WERI-Rb-1 (cell line): ENCODE data around the gene GFY.
A peak's percentile ranks its signal among the peaks of the same experiment; 100 is the strongest.

Experiments
- DNase-seq: peaks from one replicate; pipeline ENCODE4 v3.0.0-alpha.2; 2020
- H3K27ac ChIP-seq: fragments of 250-450 bp; sonication (Bioruptor Pico); 2 replicates; pipeline ENCODE4 v1.5.1; 2020; ENCODE audit warnings: mild to moderate bottlenecking, moderate library complexity
- H3K27me3 ChIP-seq: fragments of 250-450 bp; sonication (Bioruptor Pico); 2 replicates; pipeline ENCODE4 v1.5.1; 2021; ENCODE audit warnings: mild to moderate bottlenecking, low read depth, moderate library complexity; ENCODE audit not compliant: insufficient read depth, severe bottlenecking
- H3K36me3 ChIP-seq: fragments of 250-450 bp; sonication (Bioruptor Pico); 2 replicates; pipeline ENCODE4 v1.5.1; 2020; ENCODE audit warnings: mild to moderate bottlenecking, moderate library complexity
- H3K4me3 ChIP-seq: 2 replicates; pipeline ENCODE4 v1.5.1; 2011; ENCODE audit warnings: low read depth, mild to moderate bottlenecking, control low read depth, low read length
- H3K9me3 ChIP-seq: fragments of 250-450 bp; sonication (Bioruptor Pico); 2 replicates; pipeline ENCODE4 v1.5.1; 2021; ENCODE audit warnings: mild to moderate bottlenecking, moderate library complexity; ENCODE audit not compliant: severe bottlenecking
- CTCF ChIP-seq: IDR thresholded peaks from 2 replicates; pipeline ENCODE4 v1.5.1; 2011; ENCODE audit warnings: low read depth, mild to moderate bottlenecking, control low read depth, inconsistent platforms, low read length

Gene GFY

GRCh38 chr19:49393881-49394280 is 31.3 kb upstream of the GFY start:
- DNase-seq, result peak; percentile 51
- Histone ChIP-seq H3K27me3 (no peaks in the 10 kb centered on the region), H3K9me3 (no peaks in the 10 kb centered on the region), H3K4me3 (no peak overlapping the region), H3K27ac (peak overlapping the region; percentile 78), H3K36me3 (no peaks in the 10 kb centered on the region)
- TF ChIP-seq CTCF, result no peak

- H3K36me3 ChIP-seq, result no peaks in the 10 kb centered on the region
- no peaks in the 10 kb centered on the region for H3K27me3 ChIP-seq
- H3K9me3 ChIP-seq, result no peaks in the 10 kb centered on the region
- no peak for TF ChIP-seq CTCF
- peak overlapping the region; percentile 78 for H3K27ac ChIP-seq
- peak; percentile 92 for DNase-seq
- no peak overlapping the region for H3K4me3 ChIP-seq
Measured at GRCh38 chr19:49395581-49396407, 29.4 kb upstream of the GFY start.

- Histone ChIP-seq H3K9me3 (no peaks in the 10 kb centered on the region), H3K27me3 (no peaks in the 10 kb centered on the region), H3K36me3 (no peaks in the 10 kb centered on the region), H3K27ac (peak overlapping the region; percentile 78), H3K4me3 (no peak overlapping the region)
- no peak for TF ChIP-seq CTCF
- no peak for DNase-seq
Measured at GRCh38 chr19:49396738-49397505, 28.3 kb upstream of the GFY start.

GRCh38 chr19:49398001-49398615 is 27.1 kb upstream of the GFY start:
- no peaks in the 10 kb centered on the region for H3K27me3 ChIP-seq
- no peak for DNase-seq
- no peaks in the 10 kb centered on the region for H3K36me3 ChIP-seq
- no peak for TF ChIP-seq CTCF
- H3K9me3 ChIP-seq, result no peaks in the 10 kb centered on the region
- no peak overlapping the region for H3K4me3 ChIP-seq
- peak overlapping the region; percentile 78 for H3K27ac ChIP-seq

GRCh38 chr19:49398931-49399330 is 26.3 kb upstream of the GFY start:
- Histone ChIP-seq H3K36me3 (no peaks in the 10 kb centered on the region), H3K4me3 (no peak overlapping the region), H3K27me3 (no peaks in the 10 kb centered on the region), H3K27ac (peak overlapping the region; percentile 32; the same call in 1 of the 2 replicates), H3K9me3 (no peaks in the 10 kb centered on the region)
- TF ChIP-seq CTCF, result no peak
- no peak for DNase-seq
